Upper lobe of left lung (tissue), 6 donors: Measurements from ENCODE around the gene GNPTG. TPM values are rescaled to one million over a fixed set of nuclear protein-coding genes. Genes with fewer than 3 reads are reported as not detected.

Experiments used
- ATAC-seq, 2 donors: fragments of 200-7000 bp; cut with Tn5 transposase; one replicate each; pipeline ENCODE4 v1.9.1; 2022; ENCODE audit warnings: mild to moderate bottlenecking in 2 of 2, moderate library complexity in 2 of 2; ENCODE audit not compliant: low FRiP score in 2 of 2
- DNase-seq, 2 donors: peaks; one replicate each; pipeline ENCODE4 v3.0.0-alpha.2; 2019 to 2020
- H3K27ac ChIP-seq, 4 donors: fragments of 200-600 bp; sonication (generic); one replicate each; pipeline ENCODE4 v1.5.1; 2016 to 2019
- H3K27me3 ChIP-seq, 4 donors: fragments of 200-600 bp; sonication (generic); one replicate each; pipeline ENCODE4 v1.5.1; 2017 to 2019
- H3K36me3 ChIP-seq, 4 donors: fragments of 200-600 bp; sonication (generic); one replicate each; pipeline ENCODE4 v1.5.1; 2016 to 2019
- H3K4me1 ChIP-seq, 4 donors: fragments of 200-600 bp; sonication (generic); one replicate each; pipeline ENCODE4 v1.5.1; 2018 to 2019
- H3K4me3 ChIP-seq, 4 donors: fragments of 200-600 bp; sonication (generic); one replicate each; pipeline ENCODE4 v1.5.1; 2017 to 2019; ENCODE audit warnings: mild to moderate bottlenecking in 2 of 4, moderate library complexity in 1 of 4
- H3K9me3 ChIP-seq, 4 donors: fragments of 200-600 bp; sonication (generic); one replicate each; pipeline ENCODE4 v1.5.1; 2018 to 2019
- CTCF ChIP-seq, 6 experiments: fragments of 450-650 bp in 4 of 6; fragments of 200-600 bp in 2 of 6; sonication (generic) in 2 of 6; IDR thresholded peaks; one replicate each; pipeline ENCODE4 v1.5.1; 2016 to 2019; ENCODE audit warnings: antibody characterized with exemption in 6 of 6
- EP300 ChIP-seq, 4 donors: sonication (generic); formaldehyde crosslinking; IDR thresholded peaks; one replicate each; pipeline ENCODE4 v1.5.1; 2017; ENCODE audit warnings: antibody characterized with exemption in 4 of 4, control low read depth in 2 of 4
- POLR2A ChIP-seq, 4 donors: fragments of 450-650 bp; IDR thresholded peaks; one replicate each; pipeline ENCODE4 v1.5.1; 2016 to 2017; ENCODE audit warnings: antibody characterized with exemption in 4 of 4, mild to moderate bottlenecking in 2 of 4
- POLR2AphosphoS5 ChIP-seq, 2 donors: sonication (generic); formaldehyde crosslinking; IDR thresholded peaks; one replicate each; pipeline ENCODE4 v1.5.1; 2017; ENCODE audit warnings: antibody characterized with exemption in 2 of 2
- WGBS, 2 donors: methylation state at CpG; one replicate each; pipeline ENCODE4 v1.1.5; 2017 to 2018; 5-methylcytosine and 5-hydroxymethylcytosine counted together
- total RNA-seq, 6 donors: library from RNA; depleted of rRNA in 4 of 6; stranded (reverse); fragments of >200 nt in 4 of 6; gene quantifications; one replicate each; pipeline versions ENCODE4 v1.1.0 to v1.2.1, GENCODE V29; 2016 to 2021
- donor health status: DM: no; HTN: no; CAD: no; lungs with moderate emphysema.
- donor health status: DM: no; HTN: yes; CAD: no; lungs with severe emphysema.

GNPTG gene
- total RNA-seq, 6 donors from 2014 or later: 32.8 to 106 (median 93.0) TPM

- no peak overlapping the region for H3K4me3 ChIP-seq
- H3K9me3 ChIP-seq: no peaks in the 10 kb centered on the region
- no peak for ATAC-seq
- no peak for TF ChIP-seq POLR2AphosphoS5 (IDR thresholded peaks at IDR 0.05)
- no peak for TF ChIP-seq CTCF (IDR thresholded peaks at IDR 0.05)
- no peak for TF ChIP-seq EP300 (IDR thresholded peaks at IDR 0.05)
- TF ChIP-seq POLR2A (IDR thresholded peaks at IDR 0.05): no peak
- 87 to 88% methylated on average over 3 to 28 of the region's 39 CpGs for WGBS, 2 donors
- DNase-seq: peak in 1 of 2 donors; percentile 83
- no peaks in the 10 kb centered on the region for H3K36me3 ChIP-seq
- no peaks in the 10 kb centered on the region for H3K27me3 ChIP-seq
- peaks cover 9 to 23% (median 19%) of the 10 kb centered on the region in 4 donors for H3K4me1 ChIP-seq
- no peak overlapping the region for H3K27ac ChIP-seq
Measured at GRCh38 chr16:1341495-1342420, 10.0 kb upstream of the GNPTG start.

- Histone ChIP-seq H3K27me3 (no peaks in the 10 kb centered on the region), H3K4me3 (peak overlapping the region in 3 of 4 donors; percentile 16 to 41 (median 33)), H3K27ac (peak overlapping the region in 1 of 4 donors; percentile 1), H3K9me3 (no peaks in the 10 kb centered on the region), H3K36me3 (peaks cover 0 to 4% (median 2%) of the 10 kb centered on the region in 4 donors), H3K4me1 (peaks cover 9 to 23% (median 19%) of the 10 kb centered on the region in 4 donors)
- DNase-seq: peak; percentile 96 to 98
- peak; percentile 92 to 97 for ATAC-seq
- 4 to 5% methylated on average over 24 to 46 of the region's 49 CpGs for WGBS, 2 donors
- TF ChIP-seq POLR2A (IDR thresholded peaks at IDR 0.05) (no peak), EP300 (IDR thresholded peaks at IDR 0.05) (no peak), CTCF (IDR thresholded peaks at IDR 0.05) (no peak), POLR2AphosphoS5 (IDR thresholded peaks at IDR 0.05) (no peak)
Measured at GRCh38 chr16:1342526-1343427, 9.0 kb upstream of the GNPTG start.

GRCh38 chr16:1343428-1344242, 8.1 kb upstream of the GNPTG start:
- DNase-seq: peak in 1 of 2 donors; percentile 83
- H3K27ac ChIP-seq: no peak overlapping the region
- no peaks in the 10 kb centered on the region for H3K9me3 ChIP-seq
- 30 to 63% methylated on average over 24 to 41 of the region's 44 CpGs for WGBS, 2 donors
- H3K36me3 ChIP-seq: peaks cover 0 to 13% (median 10%) of the 10 kb centered on the region in 4 donors
- peak in 1 of 6 experiments; percentile 4 for TF ChIP-seq CTCF (IDR thresholded peaks at IDR 0.05)
- no peak for TF ChIP-seq POLR2A (IDR thresholded peaks at IDR 0.05)
- no peak for ATAC-seq
- no peaks in the 10 kb centered on the region for H3K27me3 ChIP-seq
- H3K4me1 ChIP-seq: peaks cover 9 to 19% (median 16%) of the 10 kb centered on the region in 4 donors
- peak overlapping the region in 3 of 4 donors; percentile 16 to 41 (median 33) for H3K4me3 ChIP-seq

- Histone ChIP-seq H3K4me1 (peaks cover 9 to 19% (median 16%) of the 10 kb centered on the region in 4 donors), H3K4me3 (no peak overlapping the region), H3K27me3 (no peaks in the 10 kb centered on the region), H3K36me3 (peaks cover 0 to 22% (median 19%) of the 10 kb centered on the region in 4 donors), H3K9me3 (no peaks in the 10 kb centered on the region), H3K27ac (no peak overlapping the region)
- no peak for DNase-seq
- TF ChIP-seq CTCF (IDR thresholded peaks at IDR 0.05): no peak
- no peak for TF ChIP-seq EP300 (IDR thresholded peaks at IDR 0.05)
- no peak for TF ChIP-seq POLR2A (IDR thresholded peaks at IDR 0.05)
- no peak for TF ChIP-seq POLR2AphosphoS5 (IDR thresholded peaks at IDR 0.05)
- ATAC-seq: no peak
- WGBS, 2 donors: 87 to 92% methylated on average over 4 to 10 of the region's 14 CpGs
Measured at GRCh38 chr16:1344499-1344898, 7.2 kb upstream of the GNPTG start.
